PFSK-1 (cell line): ENCODE data around the gene TRIM25.

Source experiments
- FOXP2 ChIP-seq: optimal IDR thresholded peaks from 2 replicates; pipeline ENCODE3; 2011; ENCODE audit warnings: borderline replicate concordance, control low read depth, inconsistent platforms; ENCODE audit not compliant: insufficient read depth; ENCODE audit errors: extremely low read length, extremely low read depth
- POLR2AphosphoS5 ChIP-seq: IDR thresholded peaks from 2 replicates; pipeline ENCODE4 v1.6.1; 2012; ENCODE audit warnings: low read depth, mild to moderate bottlenecking, control low read depth, low read length, moderate library complexity
- SIN3A ChIP-seq: IDR thresholded peaks from 2 replicates; pipeline ENCODE4 v1.6.1; 2012; ENCODE audit warnings: mild to moderate bottlenecking, low read length, moderate library complexity, borderline replicate concordance; ENCODE audit not compliant: insufficient read depth

DNA sequence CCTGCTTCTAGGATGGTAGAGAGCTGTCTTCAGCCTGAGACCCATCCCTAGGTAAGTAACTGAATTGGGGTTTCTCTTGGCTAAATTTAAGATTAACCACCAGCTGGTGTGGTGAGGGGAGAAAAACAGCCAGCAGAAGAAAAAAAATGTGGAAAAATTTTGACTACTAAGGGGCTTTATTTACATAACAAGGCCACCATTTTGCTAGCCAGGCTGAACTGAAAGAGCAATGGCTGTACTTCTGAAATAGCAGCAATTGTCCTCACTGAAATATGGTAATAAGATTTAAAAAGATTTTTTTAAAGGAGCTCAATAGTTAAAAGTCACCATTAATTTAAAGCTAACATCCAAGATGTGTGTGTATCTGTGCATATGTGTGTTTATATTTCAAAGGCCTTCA, 12.4 kb upstream of the TRIM25 start:
- TF ChIP-seq POLR2AphosphoS5 = no peak
- TF ChIP-seq SIN3A = no peak
- no peak for TF ChIP-seq FOXP2
